Psoas muscle (tissue), 8 donors: ENCODE data around the gene B3GAT2. TPM values are rescaled to one million over a fixed set of nuclear protein-coding genes. Genes with fewer than 3 reads are reported as not detected.
"Not testable (repeated sequence)": the region's sequence is repeated elsewhere in the genome, so short reads cannot be mapped to it uniquely, and the experiment has no call there.

Source experiments
- ATAC-seq, 4 donors: fragments of 200-7000 bp; cut with Tn5 transposase; one replicate each; pipeline ENCODE4 v1.9.1; 2020; ENCODE audit warnings: moderate library complexity in 3 of 4, mild to moderate bottlenecking in 2 of 4
- DNase-seq, 2 donors: peaks; one replicate each; pipeline ENCODE4 v3.0.0-alpha.2; 2020
- H3K27ac ChIP-seq: fragments of 200-600 bp; one replicate; pipeline ENCODE4 v1.8.0; 2022
- H3K27me3 ChIP-seq, 3 donors: fragments of 200-600 bp in 1 of 3; one replicate each; pipeline versions ENCODE4 v1.6.1 to v1.8.0; 2013 to 2022; ENCODE audit warnings: low read length in 2 of 3, mild to moderate bottlenecking in 2 of 3, moderate library complexity in 1 of 3; ENCODE audit not compliant: insufficient read depth in 3 of 3
- H3K36me3 ChIP-seq, 2 donors: fragments of 200-600 bp in 1 of 2; one replicate each; pipeline versions ENCODE4 v1.6.1 to v1.8.0; 2013 to 2022; ENCODE audit warnings: low read depth in 1 of 2, mild to moderate bottlenecking in 1 of 2, moderate library complexity in 1 of 2; ENCODE audit not compliant: insufficient read depth in 1 of 2
- H3K4me1 ChIP-seq: fragments of 200-600 bp; one replicate; pipeline ENCODE4 v1.8.0; 2022
- H3K4me3 ChIP-seq: fragments of 200-600 bp; one replicate; pipeline ENCODE4 v1.8.0; 2022; ENCODE audit warnings: mild to moderate bottlenecking
- H3K9me3 ChIP-seq: fragments of 200-600 bp; one replicate; pipeline ENCODE4 v1.8.0; 2022
- CTCF ChIP-seq: fragments of 200-600 bp; IDR thresholded peaks from one replicate; pipeline ENCODE4 v1.8.0; 2022; ENCODE audit warnings: antibody characterized with exemption
- WGBS, 3 donors: extraction: QIAGEN DNeasy Blood & Tissue Kit; methylation state at CpG; one replicate each; pipeline versions ENCODE4 v1.1.6 to v1.1.7; 2013; 5-methylcytosine and 5-hydroxymethylcytosine counted together
- intact Hi-C, 2 donors: fragments of 100-400 bp; cut with DNase I; formaldehyde crosslinking; loops; one replicate each; pipeline versions ENCODE4 v1.11.0 to v1.14.2; 2022
- polyA plus RNA-seq, 3 donors: library from polyadenylated mRNA; stranded (reverse); fragments of 200-250 nt; gene quantifications; one replicate each; pipeline ENCODE4 v1.2.3, GENCODE V29; 2013
- total RNA-seq, 4 donors: library from RNA; stranded (reverse); fragmentation: NEBNext Ultra II Directional in 2 of 4; extraction: Animal tissue kit (Norgen Biotek cat#: 25700) in 2 of 4; gene quantifications; one replicate each; pipeline versions ENCODE4 v1.2.1 to v1.2.4, GENCODE V29; 2021 to 2023
- donor health status: healthy with polysubstance abuse.
- donor health status: DM: no; HTN: no; CAD: no; lungs with moderate emphysema.
- donor health status: Bipolar disorder and iron deficiency.
- donor health status: healthy.
- donor health status: DM: yes; HTN: yes; CAD: no.
- donor health status: DM: no; HTN: no; CAD: no.
- donor health status: DM: no; HTN: no; CAD: no.
- donor health status: DM: yes; HTN: yes; CAD: no.

Gene B3GAT2
- total and polyA plus RNA-seq, 7 donors, result 0.04 to 0.14 (median 0.04) TPM; not detected in 4

- Histone ChIP-seq H3K27me3 (peaks cover 0 to 44% (median 13%) of the 10 kb centered on the region in 3 donors), H3K4me3 (no peak overlapping the region), H3K4me1 (no peaks in the 10 kb centered on the region), H3K27ac (no peak overlapping the region), H3K36me3 (no peaks in the 10 kb centered on the region), H3K9me3 (no peaks in the 10 kb centered on the region)
- intact Hi-C loops, result loop anchor here in 1 of 2 donors (5.0 to 10.0 kb wide), 3 partner anchors 247 to 432 kb away; no protein-coding TSS in a partner anchor
- DNase-seq (no peak), ATAC-seq (no peak)
- 20 to 21% (median 21%) methylated on average over 14 of the region's 14 CpGs for WGBS, 3 donors
- no peak for TF ChIP-seq CTCF
Measured at GRCh38 chr6:70954750-70955149, 2.1 kb downstream of the B3GAT2 start.

- TF ChIP-seq CTCF, result no peak
- intact Hi-C loops, result loop anchor here in 1 of 2 donors (10.0 kb wide), 1 partner anchor 399 kb away; no protein-coding TSS in a partner anchor
- Histone ChIP-seq H3K27me3 (peaks cover 0 to 40% (median 13%) of the 10 kb centered on the region in 3 donors), H3K9me3 (no peaks in the 10 kb centered on the region), H3K36me3 (no peaks in the 10 kb centered on the region), H3K4me3 (no peak overlapping the region), H3K27ac (no peak overlapping the region), H3K4me1 (no peaks in the 10 kb centered on the region)
- WGBS, 3 donors, result 38 to 54% (median 51%) methylated on average over 3 of the region's 3 CpGs
- no peak for DNase-seq
- ATAC-seq, result no peak
Measured at GRCh38 chr6:70954176-70954575, 2.7 kb downstream of the B3GAT2 start.

- no peak overlapping the region for H3K27ac ChIP-seq
- intact Hi-C loops, result loop anchor here in 1 of 2 donors (10.0 kb wide), 1 partner anchor 398 kb away; no protein-coding TSS in a partner anchor
- no peaks in the 10 kb centered on the region for H3K9me3 ChIP-seq
- WGBS, 3 donors, result 60 to 75% (median 68%) methylated on average over 3 of the region's 3 CpGs
- no peak for ATAC-seq
- DNase-seq, result no peak
- H3K36me3 ChIP-seq, result no peaks in the 10 kb centered on the region
- no peak for TF ChIP-seq CTCF
- no peak overlapping the region for H3K4me3 ChIP-seq
- H3K4me1 ChIP-seq, result no peaks in the 10 kb centered on the region
- H3K27me3 ChIP-seq, result peaks cover 0 to 30% (median 13%) of the 10 kb centered on the region in 3 donors
Measured at GRCh38 chr6:70952608-70953165, 4.2 kb downstream of the B3GAT2 start.

- H3K4me1 ChIP-seq, H3K27ac ChIP-seq, H3K36me3 ChIP-seq, H3K9me3 ChIP-seq, H3K27me3 ChIP-seq, ATAC-seq, DNase-seq, intact Hi-C loops, H3K4me3 ChIP-seq: not testable (repeated sequence)
- 89 to 97% (median 93%) methylated on average over 7 to 10 of the region's 10 CpGs for WGBS, 3 donors
Measured at GRCh38 chr6:70944321-70944720, 12.5 kb downstream of the B3GAT2 start.

- Histone ChIP-seq H3K4me3 (no peak overlapping the region), H3K27me3 (no peaks in the 10 kb centered on the region), H3K4me1 (no peaks in the 10 kb centered on the region), H3K36me3 (no peaks in the 10 kb centered on the region), H3K27ac (no peak overlapping the region), H3K9me3 (no peaks in the 10 kb centered on the region)
- TF ChIP-seq CTCF, result no peak
- WGBS, 3 donors, result 73 to 85% (median 84%) methylated on average over 3 of the region's 3 CpGs
- intact Hi-C loops, result no loop called here
- ATAC-seq (no peak), DNase-seq (no peak)
Measured at GRCh38 chr6:70933853-70934252, 23.0 kb downstream of the B3GAT2 start.
